T-cell (primary cell): ENCODE data around the gene TASOR. TPM values are rescaled to one million over a fixed set of nuclear protein-coding genes. Genes with fewer than 3 reads are reported as not detected.
"Not testable (repeated sequence)": the region's sequence is repeated elsewhere in the genome, so short reads cannot be mapped to it uniquely, and the experiment has no call there.

Experiments
- ATAC-seq, 4 experiments: fragments of 200-7000 bp in 3 of 4; fragments of 150-1000 bp in 1 of 4; cut with Tn5 transposase; replicated peaks in 1 of 4; 1 replicate in 3 of 4; 2 replicates in 1 of 4; pipeline ENCODE4 v1.10.0; 2021; ENCODE audit warnings: moderate library complexity in 3 of 4, mild to moderate bottlenecking in 2 of 4, moderate number of reproducible peaks in 1 of 4
- CTCF ChIA-PET, 2 donors: fragments of 300-600 bp; sonication (Branson Sonifier 250); formaldehyde crosslinking; loops; one replicate each; lab custom pipeline; 2022; ENCODE audit warnings: antibody characterized with exemption in 2 of 2; lab: Charles Lee
- POLR2A ChIA-PET, 2 donors: fragments of 300-600 bp; sonication (Branson Sonifier 250); formaldehyde crosslinking; loops; one replicate each; lab custom pipeline; 2022; ENCODE audit warnings: antibody characterized with exemption in 2 of 2; lab: Charles Lee
- DNase-seq, 35 experiments: peaks; one replicate each; pipeline versions ENCODE4 v3.0.0 to v3.0.0-alpha.2; 2013 to 2023
- H3K27ac ChIP-seq: one replicate; pipeline ENCODE4 v1.5.1; 2013; ENCODE audit warnings: low read length
- H3K27me3 ChIP-seq, 2 experiments: replicated peaks in 1 of 2; 1 replicate in 1 of 2; 2 replicates in 1 of 2; pipeline versions ENCODE4 v1.6.1 to v1.7.0; 2013; ENCODE audit warnings: low read length in 1 of 2, mixed read lengths in 1 of 2; ENCODE audit not compliant: control insufficient read depth in 2 of 2, insufficient read depth in 2 of 2; ENCODE audit errors: extremely low read depth in 1 of 2
- H3K36me3 ChIP-seq, 2 donors: 1 replicate in 1 of 2; 2 replicates in 1 of 2; pipeline versions ENCODE4 v1.6.1 to v1.7.0; 2013; ENCODE audit warnings: low read length in 1 of 2; ENCODE audit not compliant: control insufficient read depth in 2 of 2, insufficient read depth in 1 of 2; ENCODE audit errors: extremely low read depth in 1 of 2
- H3K4me1 ChIP-seq, 2 experiments: 1 replicate in 1 of 2; 2 replicates in 1 of 2; pipeline versions ENCODE4 v1.6.1 to v1.7.0; 2013; ENCODE audit warnings: low read length in 2 of 2, mixed read lengths in 1 of 2; ENCODE audit not compliant: insufficient read depth in 2 of 2, control insufficient read depth in 1 of 2; ENCODE audit errors: extremely low read depth in 1 of 2
- H3K4me3 ChIP-seq, 2 donors: 1 replicate in 1 of 2; 2 replicates in 1 of 2; pipeline versions ENCODE4 v1.5.1 to v1.7.0; 2013; ENCODE audit warnings: mild to moderate bottlenecking in 2 of 2, low read length in 1 of 2, moderate library complexity in 1 of 2; ENCODE audit not compliant: control insufficient read depth in 1 of 2; ENCODE audit errors: extremely low read depth in 1 of 2
- H3K9me3 ChIP-seq: 2 replicates; pipeline ENCODE4 v1.7.0; 2013
- H3K27ac Mint-ChIP-seq, 2 donors: one replicate each; pipeline ENCODE4 v1.8.0; 2020 to 2021; ENCODE audit warnings: mild to moderate bottlenecking in 2 of 2, mixed read lengths in 2 of 2
- H3K27me3 Mint-ChIP-seq, 2 donors: one replicate each; pipeline ENCODE4 v1.8.0; 2021 to 2022; ENCODE audit warnings: mixed read lengths in 2 of 2
- H3K36me3 Mint-ChIP-seq: one replicate; pipeline ENCODE4 v1.8.0; 2021; ENCODE audit warnings: mixed read lengths
- H3K4me1 Mint-ChIP-seq, 3 donors: one replicate each; pipeline ENCODE4 v1.8.0; 2020 to 2022; ENCODE audit warnings: mixed read lengths in 3 of 3, mild to moderate bottlenecking in 1 of 3
- H3K4me3 Mint-ChIP-seq, 3 donors: one replicate each; pipeline ENCODE4 v1.8.0; 2020 to 2022; ENCODE audit warnings: mild to moderate bottlenecking in 3 of 3, mixed read lengths in 3 of 3, moderate library complexity in 3 of 3
- H3K9me3 Mint-ChIP-seq, 3 donors: one replicate each; pipeline ENCODE4 v1.8.0; 2020 to 2022; ENCODE audit warnings: mixed read lengths in 3 of 3
- whole genome bisulfite sequencing: methylation state at CpG from one replicate; pipeline ENCODE4 v1.1.5; 2013; ENCODE audit warnings: missing lambda C conversion rate; ENCODE audit not compliant: insufficient coverage; 5-methylcytosine and 5-hydroxymethylcytosine counted together
- total RNA-seq, 35 experiments: library from RNA in 6 of 35; stranded (reverse) in 6 of 35; fragments of 120-200 nt in 1 of 35; gene quantifications; one replicate each; pipeline versions ENCODE4 v1.2.1 to v1.2.4 and lab custom pipeline; 2013 to 2026

TASOR gene
- total RNA-seq, 5 donors from 2014 or later (not counting 1 experiment from before 2014, with no cell fraction given) = 69.5 to 81.7 (median 75.8) TPM

DNA sequence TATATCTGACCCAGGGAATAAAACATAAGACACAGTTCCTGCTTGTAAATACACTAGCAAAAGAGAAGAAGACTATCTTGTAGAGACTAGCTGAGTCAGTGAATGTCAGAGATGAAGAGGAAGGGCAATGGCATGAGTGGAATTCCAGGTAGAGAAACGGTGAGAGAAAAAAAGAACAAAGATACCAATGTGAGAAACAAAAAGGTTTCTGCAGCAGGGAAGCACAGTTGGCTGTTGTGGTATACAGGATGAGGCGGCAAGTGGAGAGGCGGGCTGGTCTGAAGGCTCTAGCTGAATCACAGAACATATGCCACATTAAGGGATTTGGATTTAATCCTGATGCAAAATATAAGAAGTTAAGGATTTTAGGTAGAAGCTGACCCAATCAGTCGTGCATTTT lies 17.1 kb upstream of the TASOR start:
- Histone ChIP-seq H3K36me3 (no peaks in the 10 kb centered on the region), H3K9me3 (no peaks in the 10 kb centered on the region), H3K4me3 (no peak overlapping the region), H3K4me1 (peaks cover 21 to 24% of the 10 kb centered on the region in 2 experiments), H3K27me3 (no peaks in the 10 kb centered on the region), H3K27ac (no peak overlapping the region)
- Mint-ChIP-seq H3K4me3 (no peak overlapping the region), H3K27me3 (no peaks in the 10 kb centered on the region), H3K4me1 (peaks cover 30 to 39% (median 34%) of the 10 kb centered on the region in 3 donors), H3K36me3 (no peaks in the 10 kb centered on the region), H3K9me3 (no peaks in the 10 kb centered on the region), H3K27ac (no peak overlapping the region)
- ChIA-PET CTCF (interaction anchor here (0.7 to 1.9 kb wide), 3 partner anchors 90 to 288 kb away, joined by 3 to 10 read pairs (median 7); no protein-coding TSS in a partner anchor), POLR2A (interaction anchor here in 1 of 2 donors (0.6 kb wide), 1 partner anchor 287 kb away, joined by 3 read pairs; no protein-coding TSS in a partner anchor)
- DNase-seq (no peak), ATAC-seq (no peak)
- WGBS = 71% methylated on average over 3 of the region's 4 CpGs

DNA sequence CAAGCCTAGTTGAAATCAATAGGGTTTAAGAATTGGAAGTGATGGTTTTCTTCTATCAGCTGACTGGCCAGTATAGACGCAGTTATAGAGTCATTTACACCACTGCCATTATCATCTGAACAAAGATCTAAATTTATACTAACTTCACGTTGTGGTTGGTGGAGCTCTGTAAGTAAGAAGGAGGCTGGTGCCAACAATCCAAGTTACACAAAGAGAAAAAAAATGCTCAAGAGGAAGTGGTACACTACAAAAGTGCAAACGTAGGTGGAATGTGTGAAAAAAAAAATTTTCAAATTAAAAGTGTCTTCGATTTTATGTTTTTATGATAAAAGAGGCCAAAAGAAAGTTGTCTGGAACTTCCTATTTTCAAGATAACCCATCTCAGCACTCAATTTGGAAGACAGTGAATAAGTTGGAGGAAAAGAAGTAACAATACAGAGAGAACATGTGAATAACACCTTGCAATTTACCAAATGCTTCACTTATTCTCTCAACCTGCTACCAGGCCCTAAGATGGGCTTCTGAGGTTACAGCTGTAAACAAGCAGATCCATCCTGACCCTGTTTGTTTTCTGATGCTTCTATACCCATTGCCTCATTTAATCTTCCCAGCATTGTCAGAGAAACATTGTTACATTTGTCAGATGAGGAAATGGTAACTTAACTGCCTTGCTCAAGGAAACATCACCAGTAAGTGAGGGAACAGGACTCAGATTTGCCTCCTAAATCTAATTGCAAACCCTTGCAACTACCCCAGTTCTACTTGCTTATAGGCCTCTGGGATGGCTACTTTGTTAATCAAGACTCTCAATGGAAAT lies 12.0 kb upstream of the TASOR start:
- Mint-ChIP-seq H3K4me1 (peaks cover 47 to 50% (median 48%) of the 10 kb centered on the region in 3 donors), H3K27ac (peak overlapping the region; percentile 79 to 86), H3K9me3 (no peaks in the 10 kb centered on the region), H3K36me3 (no peaks in the 10 kb centered on the region), H3K4me3 (peak overlapping the region; percentile 25 to 54 (median 53)), H3K27me3 (no peaks in the 10 kb centered on the region)
- ChIA-PET CTCF (interaction anchor here in 1 of 2 donors (0.6 to 4.3 kb wide), 9 partner anchors 9 to 294 kb away, joined by 3 to 18 read pairs (median 5); no protein-coding TSS in a partner anchor), POLR2A (interaction anchor here (0.5 to 1.1 kb wide), 10 partner anchors 9 to 128 kb away, joined by 3 to 10 read pairs (median 4); no protein-coding TSS in a partner anchor)
- Histone ChIP-seq H3K9me3 (no peaks in the 10 kb centered on the region), H3K27me3 (no peaks in the 10 kb centered on the region), H3K4me1 (peaks cover 37% of the 10 kb centered on the region in 2 experiments), H3K27ac (peak overlapping the region; percentile 68), H3K4me3 (no peak overlapping the region), H3K36me3 (no peaks in the 10 kb centered on the region)
- WGBS = no CpG with 5 or more reads among the region's 4 CpGs
- DNase-seq (peak in 2 of 35 experiments; percentile 12 to 62), ATAC-seq (peak; percentile 60 to 83 (median 72))

DNA sequence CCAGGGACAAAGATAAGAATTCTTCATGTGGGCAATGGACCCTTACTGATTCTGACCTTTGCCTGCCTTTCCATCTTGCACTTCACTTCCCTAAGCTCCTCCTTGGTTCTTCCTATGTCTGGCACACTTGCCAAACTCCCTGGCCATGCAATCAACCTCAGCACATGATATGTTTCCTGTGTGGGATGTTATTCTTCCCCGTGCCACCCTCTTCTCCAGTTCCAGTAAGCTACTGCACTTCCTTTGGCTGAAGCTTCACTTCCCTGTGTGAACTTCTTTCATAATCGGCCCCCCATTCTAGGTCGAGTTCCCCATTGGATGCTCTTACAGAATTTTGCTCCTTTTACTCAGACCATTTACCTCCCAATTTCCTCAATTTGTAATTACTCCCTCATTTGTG lies 10.7 kb upstream of the TASOR start:
- H3K27ac Mint-ChIP-seq = peak overlapping the region; percentile 16 to 79
- CTCF ChIA-PET = interaction anchor here (0.6 to 4.3 kb wide), 4 partner anchors 9 to 105 kb away, joined by 3 to 15 read pairs (median 6); no protein-coding TSS in a partner anchor
- H3K4me1 Mint-ChIP-seq = peaks cover 46 to 47% (median 47%) of the 10 kb centered on the region in 3 donors
- Histone ChIP-seq H3K36me3 (no peaks in the 10 kb centered on the region), H3K9me3 (no peaks in the 10 kb centered on the region), H3K4me1 (peaks cover 37% of the 10 kb centered on the region in 2 experiments), H3K27ac (peak overlapping the region; percentile 68), H3K4me3 (no peak overlapping the region), H3K27me3 (no peaks in the 10 kb centered on the region)
- 6% methylated on average over 2 of the region's 3 CpGs for WGBS
- H3K4me3 Mint-ChIP-seq = peak overlapping the region in 2 of 3 donors; percentile 6 to 53
- H3K9me3 Mint-ChIP-seq = no peaks in the 10 kb centered on the region
- POLR2A ChIA-PET = interaction anchor here in 1 of 2 donors (0.7 to 0.9 kb wide), 2 partner anchors 11 to 108 kb away, joined by 4 read pairs; partner anchors contain the start of genes ARHGEF3 and TASOR
- H3K36me3 Mint-ChIP-seq = no peaks in the 10 kb centered on the region
- DNase-seq = peak in 1 of 35 experiments; percentile 18
- no peak for ATAC-seq
- H3K27me3 Mint-ChIP-seq = no peaks in the 10 kb centered on the region

DNA sequence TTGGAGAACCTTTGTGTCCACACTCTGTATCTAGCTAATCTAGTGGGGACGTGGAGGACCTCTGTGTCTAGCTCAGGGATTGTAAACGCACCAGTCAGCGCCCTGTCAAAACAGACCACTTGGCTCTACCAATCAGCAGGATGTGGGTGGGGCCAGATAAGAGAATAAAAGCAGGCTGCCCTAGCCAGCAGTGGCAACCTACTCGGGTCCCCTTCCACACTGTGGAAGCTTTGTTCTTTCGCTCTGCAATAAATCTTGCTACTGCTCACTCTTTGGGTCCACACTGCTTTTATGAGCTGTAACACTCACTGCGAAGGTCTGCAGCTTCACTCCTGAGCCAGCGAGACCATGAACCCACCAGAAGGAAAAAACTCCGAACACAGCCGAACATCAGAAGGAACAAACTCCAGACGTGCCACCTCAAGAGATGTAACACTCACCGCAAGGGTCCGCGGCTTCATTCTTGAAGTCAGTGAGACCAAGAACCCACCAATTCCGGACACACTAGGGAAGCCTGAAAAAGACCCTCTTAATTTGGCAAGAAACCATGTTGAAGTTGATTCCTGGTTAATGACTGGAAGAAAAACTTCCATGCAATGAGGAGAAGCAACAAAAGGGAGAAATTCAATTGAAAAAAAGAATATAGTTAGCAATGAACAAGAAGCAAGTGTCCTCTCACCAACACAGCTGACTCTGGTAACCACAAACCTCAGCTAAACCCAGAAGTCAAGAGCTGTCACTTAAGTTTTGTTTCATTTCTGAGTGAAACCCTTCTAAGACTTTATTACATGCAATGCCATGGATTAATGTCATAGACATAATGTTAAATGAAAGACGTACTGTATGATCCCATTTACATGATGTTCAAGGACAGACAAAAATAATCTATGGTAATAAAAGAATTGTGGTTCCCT lies 9.7 kb upstream of the TASOR start:
- DNase-seq = peak in 24 of 35 experiments; percentile 9 to 77 (median 30)
- POLR2A ChIA-PET = interaction anchor here (0.5 to 0.9 kb wide), 4 partner anchors 10 to 103 kb away, joined by 3 to 4 read pairs (median 4); partner anchors contain the start of gene TASOR (in 1 of the 2)
- CTCF ChIA-PET = interaction anchor here (0.5 to 4.3 kb wide), 5 partner anchors 10 to 106 kb away, joined by 3 to 15 read pairs (median 5); no protein-coding TSS in a partner anchor
- Histone ChIP-seq H3K27ac (peak overlapping the region; percentile 68), H3K4me3 (peak overlapping the region; percentile 19 to 42), H3K4me1 (peaks cover 37% of the 10 kb centered on the region in 2 experiments)
- H3K27ac Mint-ChIP-seq = peak overlapping the region; percentile 63 to 79
- peak; percentile 76 to 85 (median 80) for ATAC-seq
- not testable (repeated sequence) for H3K27me3 Mint-ChIP-seq, H3K27me3 ChIP-seq, H3K9me3 Mint-ChIP-seq, H3K9me3 ChIP-seq, H3K36me3 ChIP-seq, H3K36me3 Mint-ChIP-seq
- peaks cover 46 to 51% (median 51%) of the 10 kb centered on the region in 3 donors for H3K4me1 Mint-ChIP-seq
- H3K4me3 Mint-ChIP-seq = peak overlapping the region; percentile 53 to 82 (median 71)
- 13% methylated on average over 3 of the region's 15 CpGs for WGBS

DNA sequence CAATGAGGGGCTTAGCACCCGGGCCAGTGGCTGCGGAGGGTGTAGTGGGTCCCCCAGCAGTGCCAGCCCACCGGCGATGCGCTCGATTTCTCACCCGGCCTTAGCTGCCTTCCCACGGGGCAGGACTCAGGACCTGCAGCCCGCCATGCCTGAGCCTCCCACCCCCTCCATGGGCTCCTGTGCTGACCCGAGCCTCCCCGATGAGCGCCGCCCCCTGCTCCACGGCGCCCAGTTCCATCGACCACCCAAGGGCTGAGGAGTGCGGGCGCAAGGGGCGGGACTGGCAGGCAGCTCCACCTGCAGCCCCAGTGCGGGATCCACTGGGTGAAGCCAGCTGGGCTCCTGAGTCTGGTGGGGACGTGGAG lies 8.9 kb upstream of the TASOR start:
- ChIA-PET CTCF (interaction anchor here in 1 of 2 donors (1.8 to 4.3 kb wide), 2 partner anchors 10 to 13 kb away, joined by 5 to 15 read pairs; no protein-coding TSS in a partner anchor), POLR2A (interaction anchor here in 1 of 2 donors (0.8 kb wide), 1 partner anchor 15 kb away, joined by 3 read pairs; no protein-coding TSS in a partner anchor)
- WGBS = 99% methylated on average over 9 of the region's 21 CpGs
- H3K36me3 Mint-ChIP-seq, H3K27me3 ChIP-seq, DNase-seq, H3K4me3 ChIP-seq, H3K4me3 Mint-ChIP-seq, H3K27ac ChIP-seq, H3K27me3 Mint-ChIP-seq, H3K27ac Mint-ChIP-seq, ATAC-seq, H3K9me3 ChIP-seq, H3K9me3 Mint-ChIP-seq, H3K36me3 ChIP-seq: not testable (repeated sequence)
- H3K4me1 Mint-ChIP-seq = peaks cover 46 to 51% (median 50%) of the 10 kb centered on the region in 3 donors
- peaks cover 36 to 37% of the 10 kb centered on the region in 2 experiments for H3K4me1 ChIP-seq
